ENCODE results near the gene FFAR3. TPM values are rescaled to one million over a fixed set of nuclear protein-coding genes. Genes with fewer than 3 reads are reported as not detected.

The FFAR3 gene, protein sequence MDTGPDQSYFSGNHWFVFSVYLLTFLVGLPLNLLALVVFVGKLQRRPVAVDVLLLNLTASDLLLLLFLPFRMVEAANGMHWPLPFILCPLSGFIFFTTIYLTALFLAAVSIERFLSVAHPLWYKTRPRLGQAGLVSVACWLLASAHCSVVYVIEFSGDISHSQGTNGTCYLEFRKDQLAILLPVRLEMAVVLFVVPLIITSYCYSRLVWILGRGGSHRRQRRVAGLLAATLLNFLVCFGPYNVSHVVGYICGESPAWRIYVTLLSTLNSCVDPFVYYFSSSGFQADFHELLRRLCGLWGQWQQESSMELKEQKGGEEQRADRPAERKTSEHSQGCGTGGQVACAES
- 0.14 TPM for total RNA-seq
- long read RNA-seq = 0 reads

DNA sequence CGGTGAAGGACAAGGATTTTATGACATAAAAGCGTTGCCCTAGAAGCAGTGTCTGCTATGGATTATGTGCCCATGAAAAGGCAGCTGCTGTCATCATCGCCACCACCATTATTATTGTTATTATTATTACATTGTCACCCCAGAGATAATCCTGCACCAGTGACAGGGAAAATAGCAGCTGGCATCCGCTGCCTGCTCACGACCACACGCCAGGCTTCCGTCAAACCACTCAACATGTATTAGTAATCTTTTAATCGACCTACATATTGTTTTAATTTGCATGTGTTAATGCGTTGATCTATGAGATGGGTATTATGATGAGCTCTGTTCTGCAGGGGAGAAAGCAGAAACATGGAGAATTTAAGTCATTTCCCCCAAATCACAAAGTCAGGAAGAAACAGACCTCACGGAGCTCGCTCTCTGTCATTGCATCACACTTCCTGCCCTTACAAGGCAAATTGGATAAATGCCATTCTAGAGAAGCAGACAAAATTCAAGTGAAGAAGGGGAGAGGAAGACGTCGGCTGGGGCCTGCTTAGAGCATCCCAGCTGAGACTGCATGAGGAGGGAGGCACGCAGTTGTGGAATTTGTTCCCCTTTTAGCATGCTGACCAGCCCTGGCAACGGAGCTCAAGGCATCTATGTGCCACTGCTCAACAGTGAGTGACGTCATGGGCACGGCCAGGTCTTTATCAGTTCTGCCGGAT, at the start of gene FFAR3:
TSS of gene FFAR3 (plus strand) at position 594 of the 707 bp plus-strand sequence. CDS start 431 bp downstream, outside the sequence.
- intact Hi-C loops (cut with DNase I) = no loop called here
- ATAC-seq (peak; percentile 35), DNase-seq (ENCODE audit: missing footprints) (no peak)

DNA sequence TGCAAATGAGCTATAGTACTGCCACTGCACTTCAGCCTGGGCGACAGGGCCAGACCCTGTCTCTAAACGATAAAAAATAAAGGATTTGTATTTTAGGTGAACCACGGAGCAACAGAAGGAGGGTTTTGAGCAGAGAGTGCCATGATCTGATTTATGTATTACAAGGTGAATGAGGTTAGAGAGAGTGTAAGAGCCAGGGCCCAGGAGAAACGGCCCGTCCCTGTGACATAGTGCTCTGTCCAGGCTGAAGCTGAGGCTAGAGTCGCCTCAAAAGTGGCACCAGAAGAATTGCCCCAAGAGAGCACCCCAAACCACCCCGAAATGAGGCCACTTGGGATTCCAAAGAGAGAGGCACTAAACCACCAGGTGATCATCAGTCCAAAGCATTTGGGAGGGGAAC, 49.4 kb upstream of the FFAR3 start:
- DNase-seq (ENCODE audit: missing footprints) (no peak), ATAC-seq (no peak)
- intact Hi-C loops (cut with DNase I) = no loop called here

DNA sequence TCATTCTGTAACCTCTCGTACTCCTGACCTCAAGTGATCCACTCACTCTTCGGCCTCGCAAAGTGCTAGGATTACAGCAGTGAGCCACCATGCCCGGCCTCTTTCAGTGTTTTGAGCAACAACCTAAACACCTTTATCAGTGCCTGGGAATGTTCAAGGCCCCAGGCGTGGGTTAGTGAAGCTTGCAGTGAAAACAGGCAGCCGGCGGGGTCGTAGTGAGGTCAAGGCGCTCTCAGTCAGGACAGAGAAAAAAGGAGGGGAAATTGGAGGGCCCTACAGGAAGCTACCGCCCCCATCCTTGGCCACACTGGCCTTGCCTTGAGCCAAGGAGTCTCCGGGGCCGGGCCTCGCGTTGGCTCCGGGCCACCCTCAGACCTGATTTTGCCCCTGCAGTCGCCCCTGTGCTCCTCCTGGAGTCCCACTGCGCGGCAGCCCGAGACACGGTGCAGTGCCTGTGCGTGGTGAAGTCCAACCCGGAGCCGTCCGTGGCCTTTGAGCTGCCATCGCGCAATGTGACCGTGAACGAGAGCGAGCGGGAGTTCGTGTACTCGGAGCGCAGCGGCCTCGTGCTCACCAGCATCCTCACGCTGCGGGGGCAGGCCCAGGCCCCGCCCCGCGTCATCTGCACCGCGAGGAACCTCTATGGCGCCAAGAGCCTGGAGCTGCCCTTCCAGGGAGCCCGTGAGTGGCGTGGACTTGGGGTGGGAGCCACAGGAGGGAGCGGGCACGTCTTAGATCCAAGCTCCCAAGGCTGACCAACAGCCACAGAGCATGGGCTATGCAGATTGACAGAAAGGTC, 48.6 kb upstream of the FFAR3 start:
- intact Hi-C loops (cut with DNase I) = no loop called here
- DNase-seq (ENCODE audit: missing footprints) = no peak
- ATAC-seq = peak; percentile 23

DNA sequence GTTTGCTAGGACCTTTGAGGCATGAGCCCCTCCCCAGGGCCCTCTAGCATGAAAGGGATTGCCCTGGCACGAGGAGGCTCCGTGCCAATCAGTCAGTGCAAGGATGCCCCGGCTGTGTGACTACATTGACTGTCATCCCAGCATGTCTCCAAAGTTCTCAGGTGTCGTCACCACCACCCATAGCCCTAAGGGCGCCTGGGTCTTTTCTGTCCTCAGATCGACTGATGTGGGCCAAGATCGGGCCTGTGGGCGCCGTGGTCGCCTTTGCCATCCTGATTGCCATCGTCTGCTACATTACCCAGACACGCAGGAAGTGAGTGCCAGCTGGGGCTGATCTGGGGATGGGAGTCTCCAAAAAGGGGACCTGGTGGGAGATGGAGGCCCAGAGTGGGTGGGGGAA, 47.9 kb upstream of the FFAR3 start:
- intact Hi-C loops (cut with DNase I) = no loop called here
- DNase-seq (ENCODE audit: missing footprints) = no peak
- ATAC-seq = no peak

DNA sequence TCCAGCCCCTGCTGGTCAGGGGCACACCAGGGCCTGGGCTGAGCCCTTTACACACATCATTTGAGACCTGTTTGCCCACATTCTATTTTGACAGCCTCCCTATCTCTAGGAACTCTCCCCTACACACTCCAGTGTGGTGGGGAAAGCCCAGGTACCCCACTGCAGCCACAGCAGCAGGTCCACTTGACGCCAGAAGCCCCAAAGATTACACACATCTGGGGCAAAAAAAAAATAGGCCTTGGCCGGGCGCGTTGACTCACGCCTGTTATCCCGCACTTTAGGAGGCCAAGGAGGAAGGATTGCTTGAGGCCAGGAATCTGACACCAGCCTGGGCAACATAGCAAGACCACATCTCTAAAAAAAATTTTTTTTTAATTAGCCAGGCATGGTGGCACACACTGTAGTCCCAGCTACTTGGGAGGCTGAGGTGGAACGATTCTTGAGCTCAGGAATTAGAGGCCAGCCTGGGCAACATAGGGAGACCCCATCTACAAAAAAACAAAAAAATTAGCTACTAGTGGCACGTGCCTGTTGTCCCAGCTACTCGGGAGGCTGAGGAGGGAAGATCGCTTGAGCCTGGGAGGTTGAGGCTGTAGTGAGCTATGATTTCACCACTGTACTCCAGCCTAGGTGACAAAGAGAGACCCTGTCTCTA, 47.3 kb upstream of the FFAR3 start:
- intact Hi-C loops (cut with DNase I) = no loop called here
- DNase-seq (ENCODE audit: missing footprints) (no peak), ATAC-seq (no peak)

DNA sequence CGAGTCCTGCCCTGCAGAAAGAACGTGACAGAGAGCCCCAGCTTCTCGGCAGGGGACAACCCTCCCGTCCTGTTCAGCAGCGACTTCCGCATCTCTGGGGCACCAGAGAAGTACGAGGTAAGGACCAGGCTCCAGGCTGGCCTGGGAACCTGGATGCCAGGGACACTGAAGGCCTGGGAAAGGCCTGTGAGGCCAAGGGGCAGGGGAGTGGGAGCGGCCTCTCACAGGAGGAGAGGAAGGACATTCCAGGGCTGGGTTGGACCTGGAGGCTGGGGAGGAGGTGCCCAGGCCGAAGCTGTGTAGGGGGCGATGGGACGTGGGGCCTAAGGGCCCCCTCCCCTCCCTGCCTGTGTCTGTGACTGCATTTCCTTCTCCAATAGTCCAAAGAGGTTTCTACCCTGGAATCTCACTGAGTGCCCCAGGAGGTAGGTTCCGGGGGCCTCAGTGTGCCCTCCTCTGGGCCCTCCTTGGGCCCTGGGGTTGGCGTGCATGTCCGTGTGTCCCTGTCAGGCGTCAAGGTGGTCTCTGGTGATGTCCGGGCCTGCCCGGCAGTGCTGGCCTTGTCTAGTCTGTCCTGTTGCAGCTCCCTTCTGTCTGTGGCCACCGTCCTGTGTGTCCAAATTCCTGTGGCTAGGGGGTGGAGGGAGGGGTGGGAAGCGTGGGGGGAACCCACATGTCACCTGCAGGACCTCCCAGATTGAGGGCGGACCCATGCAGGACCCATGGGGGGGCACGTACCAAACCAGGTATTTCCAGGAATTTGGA, 46.2 kb upstream of the FFAR3 start:
- DNase-seq (ENCODE audit: missing footprints) (no peak), ATAC-seq (no peak)
- intact Hi-C loops (cut with DNase I) = no loop called here

DNA sequence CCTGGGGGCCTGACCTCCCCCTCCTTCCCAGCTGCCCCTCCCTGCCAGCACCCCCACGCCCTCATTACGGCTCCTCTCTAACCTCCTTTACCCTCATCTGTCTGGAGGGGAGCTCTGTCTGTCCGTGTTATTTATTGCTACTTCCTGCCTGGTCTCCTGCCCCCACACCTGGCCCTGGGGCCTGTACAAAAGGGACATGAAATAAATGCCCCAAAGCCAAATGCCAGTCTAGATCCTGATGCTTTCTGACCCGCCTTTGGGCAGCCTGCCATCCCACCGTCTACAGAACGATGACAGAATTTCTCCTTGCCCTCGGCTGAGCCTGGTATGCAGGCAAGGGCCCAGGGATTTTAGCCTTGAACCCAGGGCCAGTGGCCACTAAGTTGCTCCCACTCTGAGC, 44.7 kb upstream of the FFAR3 start:
- ATAC-seq (no peak), DNase-seq (ENCODE audit: missing footprints) (no peak)
- intact Hi-C loops (cut with DNase I) = no loop called here

DNA sequence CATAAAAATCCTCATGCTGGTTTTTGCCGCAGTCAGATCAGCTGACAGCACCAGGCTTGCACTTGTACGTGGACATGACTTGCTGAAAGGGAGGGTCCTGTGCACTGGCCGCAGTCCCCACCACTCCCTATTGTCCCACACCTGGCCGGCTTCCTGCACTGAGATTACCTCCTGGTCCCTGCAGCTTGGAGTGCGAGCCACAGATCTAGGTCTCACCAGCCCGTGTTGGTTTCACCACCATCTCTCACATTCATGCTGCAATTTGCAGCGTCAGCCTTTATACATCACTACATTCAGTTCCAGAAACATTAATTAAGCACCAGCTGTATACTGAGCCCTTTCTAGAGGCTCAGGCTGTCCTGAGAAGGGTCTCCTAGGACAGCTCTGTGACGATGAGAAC, 44.2 kb upstream of the FFAR3 start:
- intact Hi-C loops (cut with DNase I) = no loop called here
- DNase-seq (ENCODE audit: missing footprints) = no peak
- ATAC-seq = no peak

DNA sequence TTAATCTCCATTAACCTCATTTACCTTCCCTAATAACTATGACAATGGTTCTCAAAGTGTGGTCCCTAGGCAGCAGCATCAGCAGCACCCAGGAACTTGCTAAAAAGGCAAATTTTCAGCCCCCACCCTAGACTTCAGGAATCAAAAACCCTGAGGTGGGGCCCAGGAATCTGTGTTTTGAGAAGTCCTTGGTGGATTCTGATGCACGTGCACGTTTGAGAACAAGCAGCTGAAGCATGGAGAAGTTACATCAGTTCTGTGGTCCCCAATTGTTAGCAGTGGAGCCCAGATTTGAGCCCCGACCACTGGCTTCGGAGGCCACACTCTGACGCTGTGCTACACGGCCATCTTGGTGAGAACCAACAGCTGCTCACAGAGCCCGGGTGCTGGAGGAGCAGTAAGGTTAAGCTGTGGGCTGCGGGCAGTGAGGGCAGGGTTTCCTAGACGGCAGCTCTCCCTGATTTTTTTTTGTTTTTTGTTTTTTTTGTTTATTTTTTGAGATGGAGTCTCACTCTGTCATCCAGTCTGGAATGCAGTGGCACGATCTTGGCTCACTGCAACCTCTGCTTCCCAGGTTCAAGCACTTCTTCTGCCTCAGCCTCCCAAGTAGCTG, 43.3 kb upstream of the FFAR3 start:
- DNase-seq (ENCODE audit: missing footprints) (no peak), ATAC-seq (no peak)
- intact Hi-C loops (cut with DNase I) = no loop called here

DNA sequence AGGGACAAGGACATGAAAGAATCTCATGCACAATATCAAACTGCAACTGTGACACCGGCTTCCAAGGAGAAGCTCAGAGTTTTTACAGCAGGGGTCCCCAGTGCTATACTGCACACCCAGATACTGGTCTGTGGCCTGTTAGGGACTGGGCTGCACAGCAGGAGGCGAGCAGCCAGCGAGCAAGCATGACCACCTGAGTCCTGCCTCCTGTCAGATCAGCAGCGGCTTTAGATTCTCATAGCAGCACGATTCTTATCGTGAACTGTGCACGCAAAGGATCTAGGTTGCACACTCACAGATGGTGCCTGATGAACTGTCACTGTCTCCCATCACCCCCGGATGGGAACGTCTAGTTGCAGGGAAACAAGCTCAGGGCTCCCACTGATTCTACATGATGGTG, 42.4 kb upstream of the FFAR3 start:
- ATAC-seq = no peak
- no peak for DNase-seq (ENCODE audit: missing footprints)
- intact Hi-C loops (cut with DNase I) = no loop called here

DNA sequence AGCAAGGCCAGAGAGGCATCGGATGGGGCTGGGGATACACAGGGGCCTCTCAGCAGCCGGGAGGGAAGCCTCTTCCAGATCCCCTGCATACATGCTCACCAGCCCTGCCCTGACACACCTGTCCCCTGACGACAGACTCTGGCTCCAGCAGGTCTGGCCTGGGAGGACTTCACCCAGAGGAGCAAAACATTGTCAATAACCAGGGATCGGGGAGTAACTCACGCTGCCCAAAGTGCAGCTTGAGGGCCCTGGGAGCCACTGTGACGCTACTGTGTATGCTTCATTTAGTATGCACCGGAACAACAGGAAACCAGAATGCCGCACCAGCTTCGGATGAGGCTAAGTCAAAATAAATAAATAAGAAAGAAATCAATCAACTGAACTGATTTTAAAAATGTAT, 41.7 kb upstream of the FFAR3 start:
- DNase-seq (ENCODE audit: missing footprints) = no peak
- intact Hi-C loops (cut with DNase I) = no loop called here
- no peak for ATAC-seq

DNA sequence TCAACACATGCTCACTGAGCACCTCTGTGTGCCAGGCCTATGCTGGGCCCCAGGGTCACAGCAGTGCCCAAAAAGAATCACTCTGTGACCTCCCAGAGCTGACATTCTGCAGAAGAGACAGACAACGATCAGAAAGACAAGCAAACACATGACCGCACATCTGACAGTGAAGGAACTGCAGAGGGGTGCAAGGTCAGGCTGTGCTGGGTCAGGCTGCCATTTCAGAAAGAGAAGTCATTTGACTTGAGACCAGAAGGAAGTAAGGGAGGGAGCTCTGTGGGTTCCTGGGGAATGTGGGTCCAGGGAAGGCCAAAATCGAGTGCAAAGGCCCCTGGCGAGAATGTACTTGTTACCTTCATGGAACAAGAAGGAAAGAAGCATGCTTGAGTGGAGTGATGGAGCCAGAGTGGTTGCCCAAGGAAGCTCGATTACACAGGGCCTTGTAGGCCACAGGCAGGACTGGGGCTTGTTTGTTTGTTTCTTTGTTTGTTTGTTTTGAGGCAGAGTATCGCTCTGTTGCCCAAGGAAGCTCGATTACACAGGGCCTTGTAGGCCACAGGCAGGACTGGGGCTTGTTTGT, 40.7 kb upstream of the FFAR3 start:
- ATAC-seq (no peak), DNase-seq (ENCODE audit: missing footprints) (no peak)
- intact Hi-C loops (cut with DNase I) = no loop called here

DNA sequence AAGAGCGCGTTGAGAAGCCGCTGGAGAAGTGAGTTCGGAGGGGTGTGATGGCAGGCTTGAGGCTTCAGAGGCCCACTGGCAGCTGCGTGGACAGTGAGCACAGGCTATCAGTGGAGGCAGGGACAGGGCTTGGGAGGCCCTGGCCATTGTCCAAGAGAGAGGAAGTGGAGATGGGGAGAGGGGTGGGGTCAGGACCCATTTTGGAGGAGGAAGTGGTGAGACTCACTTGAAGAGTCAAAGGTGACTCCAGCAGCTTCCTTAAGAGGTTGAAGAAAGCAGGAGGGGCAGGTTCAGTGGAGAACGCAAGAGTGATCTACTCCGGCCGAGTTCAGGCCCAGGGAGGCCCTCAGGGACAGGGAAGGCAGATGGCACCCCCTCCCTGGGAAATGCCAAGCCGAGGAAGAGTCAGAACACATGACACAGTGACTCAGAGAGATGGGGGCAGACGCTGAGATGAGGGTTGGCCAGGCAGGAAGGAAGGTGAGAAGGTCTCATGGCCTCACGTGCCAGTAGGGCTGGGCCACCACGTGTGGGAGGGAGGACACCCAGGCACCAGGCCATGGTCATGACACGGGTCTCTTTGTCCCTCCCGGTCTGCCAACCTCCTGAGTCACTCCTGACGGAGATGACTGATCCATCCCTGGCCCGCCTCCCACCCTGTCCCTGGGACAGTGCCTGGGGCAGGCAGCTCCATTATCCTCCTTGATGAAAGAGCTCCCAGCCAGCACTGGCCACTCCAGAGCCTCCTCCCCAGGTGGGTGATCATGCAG, 39.4 kb upstream of the FFAR3 start:
- DNase-seq (ENCODE audit: missing footprints) (peak; percentile 76), ATAC-seq (peak; percentile 46)
- intact Hi-C loops (cut with DNase I) = no loop called here

DNA sequence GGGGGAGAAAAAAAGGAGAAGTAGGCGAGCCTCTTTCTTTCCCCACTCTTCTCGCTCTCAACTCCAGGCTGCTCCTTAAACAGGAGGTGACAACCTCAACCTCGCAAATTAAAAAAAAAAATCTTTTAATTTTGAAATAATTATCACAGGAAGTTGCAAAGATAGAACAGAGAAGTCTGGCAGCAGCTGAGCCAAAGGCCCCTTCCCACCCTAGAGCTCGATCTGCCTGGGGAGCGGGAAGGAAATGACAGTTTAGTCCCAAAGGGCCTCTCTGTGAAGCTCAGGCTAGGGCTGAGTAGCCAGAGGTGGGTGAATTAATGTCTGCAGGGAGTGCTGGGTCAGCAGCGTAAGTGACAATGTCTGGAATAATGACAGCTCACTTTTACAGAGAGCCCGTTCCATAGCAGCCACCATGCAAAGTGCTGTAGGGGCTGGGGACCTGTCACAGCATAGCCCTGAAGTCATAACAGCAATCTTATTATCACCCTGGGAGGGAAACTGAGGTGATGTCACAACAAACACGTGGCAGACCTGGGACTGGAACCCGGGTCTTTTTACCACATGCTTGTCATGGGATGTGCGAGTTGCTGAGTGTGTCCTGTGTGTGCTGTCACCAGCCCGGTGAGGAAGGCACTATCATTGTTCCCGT, 38.1 kb upstream of the FFAR3 start:
- no peak for DNase-seq (ENCODE audit: missing footprints)
- intact Hi-C loops (cut with DNase I) = no loop called here
- peak; percentile 23 for ATAC-seq

DNA sequence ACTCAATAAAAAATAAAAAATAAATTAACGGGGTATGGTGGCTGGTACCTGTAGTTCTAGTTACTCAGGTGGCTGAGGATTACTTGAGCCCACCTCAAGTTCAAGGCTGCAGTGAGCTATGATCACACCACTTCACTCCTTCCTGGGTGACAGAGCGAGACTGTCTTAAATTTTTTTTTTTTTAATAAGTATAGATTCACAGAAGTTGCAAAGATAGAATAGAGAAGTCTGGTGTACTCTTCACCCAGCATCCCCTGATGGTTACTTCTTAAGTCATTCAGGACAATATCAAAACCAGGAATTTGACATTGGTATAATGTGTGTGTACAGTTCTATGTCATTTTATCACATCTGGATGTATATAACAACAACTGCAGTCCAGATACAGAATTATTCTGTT, 37.0 kb upstream of the FFAR3 start:
- intact Hi-C loops (cut with DNase I) = no loop called here
- DNase-seq (ENCODE audit: missing footprints) (no peak), ATAC-seq (no peak)

DNA sequence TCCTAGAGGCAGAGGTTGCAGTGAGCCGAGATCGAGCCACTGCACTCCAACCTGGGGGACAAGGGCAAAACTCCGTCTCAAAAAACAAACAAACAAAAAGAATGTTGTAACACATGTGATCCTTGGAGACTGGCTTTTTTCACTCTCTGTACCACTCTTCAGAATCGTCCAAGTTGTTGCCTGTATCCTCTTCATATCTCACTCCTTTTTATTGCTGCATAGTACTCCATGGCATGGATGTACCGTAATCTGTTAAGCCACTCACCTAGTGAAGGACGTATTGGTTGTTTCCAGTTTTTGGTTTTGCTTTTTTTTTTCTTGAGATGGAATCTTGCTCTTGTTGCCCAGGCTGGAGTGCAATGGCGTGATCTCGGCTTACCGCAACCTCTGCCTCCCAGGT, 36.2 kb upstream of the FFAR3 start:
- intact Hi-C loops (cut with DNase I) = no loop called here
- no peak for DNase-seq (ENCODE audit: missing footprints)
- ATAC-seq = no peak

DNA sequence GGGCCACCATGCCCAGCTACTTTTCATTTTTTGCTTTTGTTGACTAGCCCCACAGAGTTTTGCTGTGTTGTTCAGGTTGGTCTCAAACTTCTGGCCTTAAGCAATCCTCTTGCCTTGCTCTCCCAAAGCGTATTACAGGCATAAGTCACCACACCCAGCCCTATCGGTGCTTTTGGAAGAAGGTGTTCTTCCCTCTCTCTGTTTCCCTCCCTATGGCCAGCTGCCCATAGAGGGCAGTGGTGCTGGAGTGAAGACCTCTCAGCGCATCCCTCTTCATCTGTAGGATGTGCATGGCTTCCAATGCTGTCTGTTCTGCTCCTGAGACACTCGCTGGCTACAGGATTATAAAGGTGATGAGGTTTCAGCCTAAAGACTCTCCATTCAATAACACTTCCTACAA, 30.6 kb upstream of the FFAR3 start:
- DNase-seq (ENCODE audit: missing footprints) (no peak), ATAC-seq (no peak)
- intact Hi-C loops (cut with DNase I) = no loop called here

Measured in Right ventricle myocardium inferior (tissue), 1 donor.